HG03469 (cell line): Measurements from ENCODE around the gene RASL11A.
"Not testable (repeated sequence)": the region's sequence is repeated elsewhere in the genome, so short reads cannot be mapped to it uniquely, and the experiment has no call there.

ENCODE experiments used
- ATAC-seq: cut with Tn5 transposase; IDR thresholded peaks from one replicate; pipeline ENCODE4 v1.9.1; 2021; ENCODE audit warnings: mild to moderate bottlenecking, moderate library complexity, moderate number of reproducible peaks; ENCODE audit not compliant: unreplicated experiment

The RASL11A gene

GRCh38 chr13:27266917-27267316 lies 3.7 kb upstream of the RASL11A start:
- ATAC-seq, result no peak

- ATAC-seq, result no peak
Observed at GRCh38 chr13:27267596-27267995, 3.0 kb upstream of the RASL11A start.

- no peak for ATAC-seq
Observed at GRCh38 chr13:27269114-27269665, 1.4 kb upstream of the RASL11A start.

DNA sequence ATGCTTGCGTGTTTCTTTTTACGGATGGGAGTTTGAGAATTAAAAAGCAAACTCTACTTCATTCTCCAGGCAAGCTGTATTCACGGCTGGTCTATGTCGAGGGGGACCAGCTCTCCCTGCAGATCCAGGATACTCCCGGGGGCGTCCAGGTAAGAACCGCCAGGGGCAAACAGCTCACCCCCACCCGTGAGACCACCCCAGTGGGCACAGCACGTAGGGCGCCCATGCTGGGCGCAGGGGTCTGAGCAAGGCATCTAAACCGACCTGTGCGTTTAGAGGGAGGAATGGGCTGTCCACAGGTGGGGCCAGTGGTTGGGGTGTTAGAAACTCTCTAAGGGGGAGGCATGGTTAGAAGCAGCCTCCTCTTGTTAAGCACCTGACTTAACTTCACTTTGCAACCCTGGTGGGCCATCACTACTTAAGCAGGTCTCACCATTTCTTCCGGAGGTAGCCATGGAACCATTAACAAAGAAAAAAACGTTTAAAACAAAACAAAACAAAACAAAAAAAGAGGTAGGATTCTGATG lies 1.0 kb downstream of the RASL11A start:
- no peak for ATAC-seq

DNA sequence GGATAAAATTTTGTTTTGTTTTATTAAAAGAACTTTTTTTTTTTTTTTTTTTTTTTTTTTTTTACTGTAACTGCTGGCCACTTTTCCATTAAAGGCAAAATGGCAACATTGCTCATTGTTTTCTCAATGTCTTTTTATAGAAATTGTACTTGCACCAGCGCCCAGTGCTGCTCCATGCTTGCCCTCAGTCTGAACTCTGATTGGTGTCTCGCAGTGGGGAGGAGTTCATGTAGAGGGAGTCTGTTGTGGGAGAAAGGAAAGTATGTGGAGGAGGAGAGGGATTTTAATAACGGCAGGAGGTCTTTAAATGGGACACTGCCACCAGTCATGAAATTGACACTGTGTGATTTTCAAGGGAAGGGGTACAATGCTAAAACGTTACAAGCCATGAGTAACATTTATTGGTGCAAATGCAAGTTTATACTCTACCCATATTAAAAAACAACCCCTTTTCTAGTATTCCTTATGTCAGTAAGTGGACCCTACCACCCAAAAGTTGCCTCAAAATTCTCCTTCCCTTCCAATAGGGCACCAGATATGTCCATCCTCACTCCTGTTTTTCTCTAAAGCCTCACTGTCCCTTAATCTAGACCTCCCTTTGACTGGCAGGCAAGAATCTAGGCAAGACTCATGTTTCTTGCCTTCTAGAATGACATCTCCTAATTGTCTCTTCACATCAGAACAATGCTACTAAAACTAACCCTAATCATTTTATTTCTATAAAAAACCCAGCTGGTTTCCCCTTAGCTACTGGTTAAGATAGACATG lies 3.2 kb downstream of the RASL11A start:
- no peak for ATAC-seq

- ATAC-seq, result no peak
Observed at GRCh38 chr13:27274631-27275030, 4.0 kb downstream of the RASL11A start.

DNA sequence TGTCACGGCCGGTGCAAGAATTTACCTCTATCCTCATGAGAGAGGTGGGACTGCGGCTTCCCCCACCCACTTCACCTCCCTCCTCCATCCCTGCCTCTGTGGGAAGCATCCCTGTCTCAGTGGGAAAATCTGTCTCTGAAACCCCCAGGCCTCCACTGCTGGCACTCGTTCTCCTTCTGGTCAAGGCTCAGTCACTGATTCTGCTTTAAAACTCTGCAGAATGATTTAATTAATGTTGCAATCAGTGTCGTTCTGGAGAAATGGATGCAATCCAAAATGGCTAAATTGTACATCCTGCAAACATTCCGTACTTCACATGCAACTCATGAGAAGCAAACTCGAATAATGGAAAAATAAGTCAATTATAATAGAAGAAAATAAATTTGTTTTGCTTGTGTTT lies 5.6 kb downstream of the RASL11A start:
- no peak for ATAC-seq

DNA sequence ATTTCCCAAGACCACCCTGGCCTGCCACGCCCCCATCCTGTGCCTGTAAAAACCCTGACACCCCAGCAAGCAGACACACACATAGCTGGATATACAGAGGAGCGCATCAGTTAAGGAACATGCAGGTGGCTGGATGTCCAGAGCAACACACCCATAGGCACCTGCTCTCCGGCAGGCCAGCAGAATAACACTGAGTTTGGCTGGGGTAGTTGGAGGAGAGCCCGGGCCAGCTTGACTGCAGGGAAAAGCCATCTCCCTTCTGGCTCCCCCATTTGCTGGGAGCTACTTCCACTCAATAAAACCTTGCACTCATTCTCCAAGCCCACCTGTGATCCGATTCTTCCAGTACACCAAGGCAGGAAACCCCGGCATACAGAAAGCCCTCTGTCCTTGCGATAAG lies 8.9 kb downstream of the RASL11A start:
- ATAC-seq, result no peak

- ATAC-seq, result no peak
Observed at GRCh38 chr13:27280009-27280656, 9.5 kb downstream of the RASL11A start.

GRCh38 chr13:27280841-27281240 lies 10.2 kb downstream of the RASL11A start:
- ATAC-seq, result no peak

GRCh38 chr13:27281420-27281819 lies 10.8 kb downstream of the RASL11A start:
- ATAC-seq, result no peak

DNA sequence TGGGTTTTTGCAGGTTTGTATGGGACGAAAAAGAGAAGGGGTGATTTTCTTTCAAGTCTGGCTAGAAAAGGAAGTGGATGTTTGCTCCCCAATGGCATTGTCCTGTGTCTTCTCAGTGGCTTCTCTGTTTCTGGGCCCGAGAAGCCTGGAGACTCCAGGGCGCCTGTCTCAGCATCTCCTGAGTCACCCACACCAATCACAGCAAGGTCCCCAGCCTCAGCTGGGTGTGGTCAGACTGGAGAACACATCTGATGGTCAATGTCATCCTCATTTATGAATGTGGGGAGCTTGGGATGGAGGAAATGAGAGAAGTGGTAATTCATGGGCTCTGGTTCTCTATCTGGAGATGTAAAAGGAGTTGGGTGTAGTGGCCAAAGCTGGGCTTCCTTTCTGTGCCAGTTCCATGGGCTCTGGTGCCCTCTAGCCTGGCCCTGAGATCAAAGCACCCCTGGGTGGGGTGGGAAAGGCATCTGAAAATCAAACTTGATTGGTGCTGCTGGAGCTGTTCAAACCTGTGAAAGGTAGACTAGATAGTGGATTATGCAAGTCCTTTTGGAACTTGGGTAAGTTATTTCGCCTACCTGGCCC lies 13.4 kb downstream of the RASL11A start:
- ATAC-seq, result no peak

GRCh38 chr13:27288392-27288791 lies 17.8 kb downstream of the RASL11A start:
- no peak for ATAC-seq

GRCh38 chr13:27289011-27289665 lies 18.5 kb downstream of the RASL11A start:
- no peak for ATAC-seq

DNA sequence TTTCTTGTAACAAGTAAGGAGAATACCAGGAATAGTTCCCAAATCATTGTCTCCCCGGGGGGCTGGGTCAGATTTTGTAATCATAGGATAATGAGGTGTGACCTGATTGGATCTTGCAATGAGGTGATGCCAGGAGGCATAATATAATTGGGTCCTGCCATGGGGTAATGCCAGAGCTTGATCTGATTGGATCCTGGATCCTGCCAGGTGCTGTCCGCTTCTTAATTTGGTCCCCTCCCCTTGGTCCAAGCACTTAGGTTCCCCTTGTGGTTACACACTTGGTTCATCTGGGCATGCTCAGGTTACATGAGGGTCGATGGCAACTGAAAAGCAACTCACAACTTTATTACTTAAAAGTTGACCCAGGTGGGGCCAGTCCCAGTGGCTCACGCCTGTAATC lies 20.1 kb downstream of the RASL11A start:
- ATAC-seq, result no peak

DNA sequence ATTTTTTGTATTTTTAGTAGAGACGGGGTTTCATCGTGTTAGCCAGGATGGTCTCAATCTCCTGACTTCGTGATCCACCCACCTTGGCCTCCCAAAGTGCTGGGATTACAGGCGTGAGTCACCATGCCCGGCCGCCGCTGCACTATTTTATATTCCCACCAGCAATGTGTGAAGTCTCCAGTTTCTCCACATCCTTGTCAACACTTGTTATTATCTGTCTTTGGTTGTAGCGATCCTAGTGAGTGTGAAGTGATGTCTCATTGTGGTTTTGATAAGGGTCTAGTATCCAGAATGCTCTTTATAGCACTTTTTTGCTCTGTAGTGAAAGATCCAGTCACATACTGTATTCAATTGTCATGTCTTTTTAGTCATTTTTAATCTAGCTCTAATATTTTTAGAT lies 21.3 kb downstream of the RASL11A start:
- ATAC-seq, result not testable (repeated sequence)

DNA sequence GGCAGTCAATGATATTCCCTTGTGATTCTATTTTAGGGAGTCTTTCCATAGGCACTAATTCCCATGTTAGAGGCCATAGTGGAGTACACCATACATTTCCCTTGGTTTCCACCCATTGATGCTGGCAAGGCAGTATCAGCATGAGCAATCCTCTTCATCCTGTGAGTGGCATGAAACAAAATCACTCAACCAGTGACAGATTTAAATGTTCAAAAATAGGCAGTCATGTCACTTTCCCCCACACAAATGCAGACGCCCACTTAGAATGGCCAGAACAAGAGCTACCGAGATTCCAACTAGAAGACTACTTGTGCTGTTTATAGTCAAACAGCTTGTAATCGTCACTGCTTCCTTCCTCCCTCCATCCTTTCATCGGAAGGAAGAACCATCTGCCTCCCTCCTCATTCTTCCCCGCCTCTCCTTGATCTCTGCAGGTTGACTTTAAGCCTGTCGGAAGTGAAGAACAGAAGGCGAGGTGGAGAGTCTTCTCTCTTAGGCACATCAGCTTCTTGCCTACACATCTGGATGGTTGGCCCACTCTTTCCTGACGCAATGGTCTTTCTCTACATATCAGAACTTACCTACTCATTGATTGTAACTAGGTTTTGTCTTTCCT lies 22.6 kb downstream of the RASL11A start:
- no peak for ATAC-seq

DNA sequence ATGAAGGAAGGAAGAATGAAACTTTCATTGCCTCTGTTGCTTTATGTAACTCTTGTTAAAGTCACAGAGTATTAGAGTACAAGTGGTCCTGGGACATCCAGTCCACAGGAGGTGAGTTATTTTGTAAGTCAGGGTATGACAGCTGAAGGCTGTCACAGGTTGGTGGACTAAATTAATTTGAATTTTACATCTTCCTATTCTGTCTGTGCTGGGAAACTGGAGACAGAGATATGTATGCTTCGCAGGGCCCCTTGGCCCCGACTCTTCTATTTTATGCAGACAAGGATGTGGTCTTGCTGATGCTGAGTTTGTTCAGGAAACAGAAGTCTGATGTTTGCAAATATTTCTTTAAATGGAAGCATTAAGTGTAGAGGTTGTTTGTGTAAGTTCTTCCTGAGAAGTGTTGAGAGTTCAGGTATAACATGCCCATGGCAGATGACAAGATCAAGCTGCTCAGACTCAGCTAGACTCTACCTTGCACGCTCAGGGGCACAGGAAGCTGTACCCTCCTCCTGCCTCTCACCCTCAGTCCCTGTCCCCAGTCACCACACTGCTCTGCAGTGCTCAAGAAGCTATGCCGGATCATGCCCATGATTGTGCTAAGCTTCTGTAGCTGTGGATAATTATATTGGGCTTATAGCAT lies 23.4 kb downstream of the RASL11A start:
- ATAC-seq, result no peak

GRCh38 chr13:27295096-27295495 lies 24.5 kb downstream of the RASL11A start:
- ATAC-seq, result no peak

GRCh38 chr13:27295660-27296059 lies 25.0 kb downstream of the RASL11A start:
- ATAC-seq, result no peak
